D341Med (cell line): Measurements from ENCODE around the gene MOGAT1.

ENCODE experiments used
- DNase-seq: peaks from one replicate; pipeline ENCODE4 v3.0.0; 2012; ENCODE audit warnings: low spot score

The MOGAT1 gene, protein sequence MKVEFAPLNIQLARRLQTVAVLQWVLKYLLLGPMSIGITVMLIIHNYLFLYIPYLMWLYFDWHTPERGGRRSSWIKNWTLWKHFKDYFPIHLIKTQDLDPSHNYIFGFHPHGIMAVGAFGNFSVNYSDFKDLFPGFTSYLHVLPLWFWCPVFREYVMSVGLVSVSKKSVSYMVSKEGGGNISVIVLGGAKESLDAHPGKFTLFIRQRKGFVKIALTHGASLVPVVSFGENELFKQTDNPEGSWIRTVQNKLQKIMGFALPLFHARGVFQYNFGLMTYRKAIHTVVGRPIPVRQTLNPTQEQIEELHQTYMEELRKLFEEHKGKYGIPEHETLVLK

DNA sequence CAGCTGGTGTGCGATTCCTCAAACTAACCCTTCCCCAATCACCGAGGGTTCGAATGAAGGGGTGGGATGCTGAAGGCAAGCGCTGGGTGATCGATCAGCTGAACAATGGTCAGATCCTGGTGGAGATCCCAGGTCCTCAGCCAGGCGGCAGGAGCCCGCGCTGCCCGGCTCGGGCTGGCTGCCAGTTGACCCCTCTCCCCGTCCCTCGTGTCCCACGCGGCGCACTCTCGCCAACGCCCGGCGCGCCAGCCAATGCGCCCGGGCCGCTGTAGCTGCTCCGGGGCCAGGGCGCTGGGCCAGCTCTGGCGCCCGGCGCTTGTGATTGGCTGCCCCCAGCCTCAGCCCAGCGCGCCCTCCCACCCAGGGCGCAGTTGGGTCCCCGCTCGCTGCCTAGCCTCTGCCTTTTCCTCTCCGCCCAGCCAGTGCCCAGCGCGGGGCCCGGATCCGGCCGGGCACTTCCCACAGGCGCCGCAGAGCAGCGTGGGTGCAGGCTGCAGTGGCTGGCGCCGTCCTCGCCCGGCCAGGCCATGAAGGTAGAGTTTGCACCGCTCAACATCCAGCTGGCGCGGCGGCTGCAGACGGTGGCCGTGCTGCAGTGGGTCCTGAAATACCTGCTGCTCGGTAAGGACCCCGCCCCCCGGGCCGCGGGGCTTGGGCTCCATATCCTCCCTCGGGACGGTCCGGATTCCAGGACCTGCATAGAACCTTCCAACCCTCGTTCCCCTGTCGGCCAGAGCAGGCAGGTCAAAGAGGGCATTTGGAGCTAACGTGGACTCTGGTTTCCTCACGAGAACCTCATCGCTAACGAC is at the start of gene MOGAT1:
Gene MOGAT1 (plus strand): TSS at position 400 of the 809 bp plus-strand sequence. CDS start 128 bp downstream, at position 528.
- DNase-seq, result peak; percentile 64

DNA sequence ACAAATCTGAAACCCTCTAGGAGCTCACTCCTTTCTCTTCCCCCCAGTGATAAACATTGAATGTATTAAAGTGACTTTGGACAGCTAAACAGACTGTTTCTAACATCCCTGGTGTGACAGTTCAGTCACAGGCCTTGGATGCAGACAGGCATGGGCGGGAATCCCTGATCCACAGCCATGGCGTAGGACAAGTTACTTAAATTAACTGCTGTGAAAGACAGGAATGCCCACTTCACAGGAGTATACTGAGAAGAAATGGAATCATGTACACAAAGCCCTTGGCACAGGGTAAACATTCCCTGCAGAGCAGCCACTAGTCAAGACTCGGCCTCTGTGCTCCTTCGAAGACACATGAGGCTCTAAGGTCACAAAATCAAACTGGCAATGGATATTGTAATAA is 49.6 kb upstream of the MOGAT1 start:
- no peak for DNase-seq

DNA sequence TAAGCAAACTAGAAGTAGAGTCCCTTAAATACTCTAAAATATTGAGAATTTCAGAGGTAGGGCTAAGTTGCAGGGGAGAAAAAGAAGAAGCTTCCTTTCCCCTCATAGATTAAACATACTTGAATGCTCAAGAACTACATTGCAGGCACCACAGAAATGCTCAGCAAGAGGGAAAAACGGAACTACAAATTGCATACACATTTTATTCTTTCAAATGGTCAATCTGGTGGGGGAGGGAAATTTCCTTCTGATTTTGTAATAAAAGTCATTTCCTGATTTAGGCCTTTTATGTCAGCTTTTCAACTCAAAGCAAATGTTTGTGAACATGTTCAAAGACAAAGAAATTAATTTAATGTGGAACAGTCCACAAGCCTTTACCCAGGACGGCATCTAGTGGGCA is 48.5 kb upstream of the MOGAT1 start:
- DNase-seq, result no peak

DNA sequence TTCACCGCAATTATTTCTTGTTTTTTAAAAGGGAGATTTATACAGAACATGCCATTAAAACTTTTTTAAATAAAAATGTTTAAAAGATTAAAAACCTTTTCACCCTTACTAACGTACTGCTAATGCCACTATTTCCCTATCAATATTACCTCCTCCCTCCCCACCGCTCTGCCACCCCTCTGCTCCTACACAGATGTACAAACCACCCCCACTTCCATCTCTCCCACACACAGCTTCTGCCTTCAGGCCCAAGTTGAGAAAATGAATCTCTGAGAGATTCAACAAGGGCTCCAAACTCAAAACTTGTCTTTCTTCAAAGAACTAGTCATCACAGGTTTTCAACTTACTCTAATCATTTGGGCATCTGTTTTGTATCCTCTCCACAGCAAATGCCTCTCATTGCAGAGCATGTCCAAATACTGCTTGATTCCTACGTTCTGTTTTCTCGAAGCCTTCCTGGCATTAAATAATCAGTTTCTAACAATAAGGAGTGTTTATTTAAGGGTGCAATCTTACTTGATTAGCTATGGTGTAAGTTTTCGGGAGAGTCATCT is 47.6 kb upstream of the MOGAT1 start:
- DNase-seq, result no peak

DNA sequence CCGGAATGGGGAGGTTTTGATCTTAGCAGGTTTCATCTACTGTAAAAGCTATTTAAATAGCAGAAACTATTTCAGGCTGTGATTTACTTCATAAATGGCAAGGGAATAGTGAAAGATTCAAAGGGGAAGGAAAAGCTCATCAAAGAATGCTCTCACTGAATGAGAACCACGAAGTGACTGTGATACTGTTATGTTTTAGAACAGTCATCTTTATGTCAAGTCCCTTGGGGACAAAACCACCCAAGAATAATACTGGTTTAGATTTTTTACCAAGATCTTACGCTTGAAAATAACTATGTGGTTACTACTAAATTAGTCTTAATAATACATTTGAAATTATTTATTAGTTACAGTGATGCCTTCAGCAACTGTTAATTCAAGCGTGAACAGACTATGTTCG is 43.7 kb upstream of the MOGAT1 start:
- DNase-seq, result no peak

DNA sequence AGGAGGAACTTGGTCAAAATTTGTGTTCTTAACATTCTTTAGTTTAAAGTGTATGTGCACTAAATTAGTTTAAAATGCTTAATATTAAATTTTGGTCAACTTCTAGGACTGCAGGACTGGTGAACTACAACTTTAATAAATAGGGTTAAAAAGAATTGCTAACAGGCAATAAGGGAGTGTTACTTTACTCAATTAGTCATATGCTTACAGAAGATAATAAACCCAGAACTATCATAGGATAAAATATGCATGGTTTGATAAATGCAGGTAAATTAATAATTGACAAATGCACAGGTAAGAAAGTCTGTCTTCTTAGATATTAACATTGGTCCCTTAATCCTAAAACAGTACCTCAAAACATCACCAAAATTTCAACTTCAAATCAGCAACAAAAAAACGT is 36.2 kb upstream of the MOGAT1 start:
- DNase-seq, result no peak

DNA sequence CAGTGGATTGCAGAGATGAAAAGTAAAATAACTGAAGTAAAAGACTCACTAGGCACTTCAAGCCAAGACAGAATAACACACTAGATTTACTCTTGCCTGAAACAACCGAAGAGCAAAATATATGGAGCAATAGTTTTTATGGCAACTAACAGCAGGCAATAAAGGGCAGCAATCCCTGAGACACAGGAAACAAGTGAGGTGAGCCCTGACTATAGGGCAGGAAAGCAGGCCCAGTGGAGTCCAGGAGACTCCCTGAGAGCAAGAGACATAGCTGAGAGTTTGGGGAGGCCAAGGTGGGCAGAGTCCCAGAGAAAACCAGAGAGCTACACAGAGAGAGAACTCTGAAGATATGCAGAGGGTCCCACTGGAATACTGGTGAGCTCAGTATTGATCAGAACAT is 34.4 kb upstream of the MOGAT1 start:
- DNase-seq, result no peak

DNA sequence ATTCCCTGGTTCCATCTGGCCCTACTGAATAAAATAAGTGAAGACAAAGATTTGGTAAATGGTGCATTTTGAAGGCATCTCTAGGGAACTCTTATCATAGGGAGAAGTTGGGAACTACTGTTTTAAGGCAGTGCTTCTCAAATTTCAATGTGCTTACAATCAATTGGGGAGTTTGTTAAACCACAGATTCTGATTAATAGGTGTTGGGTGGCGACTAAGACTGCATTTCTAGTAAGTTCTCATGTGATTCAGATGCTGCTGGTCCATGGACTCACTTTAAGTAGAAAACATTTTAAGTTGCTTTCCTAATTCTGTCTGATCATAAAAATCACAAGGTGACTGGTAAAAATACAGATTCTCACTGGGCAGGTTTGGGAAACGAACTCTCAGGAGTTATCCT is 30.1 kb upstream of the MOGAT1 start:
- DNase-seq, result no peak

DNA sequence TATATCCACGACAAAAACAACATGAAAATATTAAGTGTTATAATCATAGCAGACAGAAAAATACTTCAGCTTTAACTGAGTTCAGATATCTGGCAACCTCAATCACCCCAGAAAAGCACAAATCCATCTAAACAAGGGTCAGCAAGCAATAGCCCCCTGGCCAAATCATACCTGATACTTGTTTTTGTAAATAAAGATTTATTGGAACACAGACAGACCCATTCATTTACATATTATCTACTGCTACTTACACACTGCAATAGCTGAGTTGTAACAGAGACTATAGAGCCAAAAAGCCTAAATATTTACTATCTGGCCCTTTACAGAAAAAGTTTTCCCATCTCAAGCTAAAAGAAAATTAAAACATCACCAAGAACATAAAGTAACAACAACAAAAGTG is 28.3 kb upstream of the MOGAT1 start:
- no peak for DNase-seq

DNA sequence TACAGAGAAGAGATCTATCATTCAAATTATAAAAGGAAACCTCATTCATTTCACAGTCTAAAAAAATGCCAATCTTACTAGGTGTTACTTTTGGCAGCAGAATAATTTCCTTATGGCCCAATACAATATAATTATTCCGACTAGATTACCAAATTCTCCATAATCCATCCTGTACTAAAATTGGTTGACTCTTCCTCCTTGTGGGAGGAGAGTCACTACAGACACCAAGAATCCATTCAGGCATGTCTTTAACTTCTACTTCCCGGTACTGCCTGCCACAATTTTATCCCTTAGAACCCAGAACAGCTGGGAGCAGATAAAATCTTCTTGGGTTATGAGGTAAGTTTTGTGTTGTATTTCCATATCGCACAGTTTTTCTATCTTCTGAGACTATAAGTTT is 25.4 kb upstream of the MOGAT1 start:
- no peak for DNase-seq

DNA sequence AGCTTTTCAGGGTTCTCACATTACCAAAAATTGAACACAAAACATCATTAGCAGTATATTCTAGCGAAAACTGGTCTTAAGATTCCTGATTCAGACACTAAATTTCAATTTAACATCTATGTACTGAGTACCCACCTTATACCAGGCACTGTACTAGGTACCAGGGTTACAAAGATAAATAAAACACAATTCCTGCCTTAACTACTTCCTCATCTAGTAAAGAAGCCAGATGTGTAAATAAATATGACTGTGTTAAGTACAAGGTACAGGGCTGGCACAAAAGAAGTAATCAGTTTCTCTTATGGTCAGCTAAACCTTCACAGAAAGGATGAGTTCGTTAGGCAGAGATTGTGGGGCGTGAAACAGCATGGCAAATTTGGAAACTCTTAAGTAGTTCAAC is 21.7 kb upstream of the MOGAT1 start:
- no peak for DNase-seq

DNA sequence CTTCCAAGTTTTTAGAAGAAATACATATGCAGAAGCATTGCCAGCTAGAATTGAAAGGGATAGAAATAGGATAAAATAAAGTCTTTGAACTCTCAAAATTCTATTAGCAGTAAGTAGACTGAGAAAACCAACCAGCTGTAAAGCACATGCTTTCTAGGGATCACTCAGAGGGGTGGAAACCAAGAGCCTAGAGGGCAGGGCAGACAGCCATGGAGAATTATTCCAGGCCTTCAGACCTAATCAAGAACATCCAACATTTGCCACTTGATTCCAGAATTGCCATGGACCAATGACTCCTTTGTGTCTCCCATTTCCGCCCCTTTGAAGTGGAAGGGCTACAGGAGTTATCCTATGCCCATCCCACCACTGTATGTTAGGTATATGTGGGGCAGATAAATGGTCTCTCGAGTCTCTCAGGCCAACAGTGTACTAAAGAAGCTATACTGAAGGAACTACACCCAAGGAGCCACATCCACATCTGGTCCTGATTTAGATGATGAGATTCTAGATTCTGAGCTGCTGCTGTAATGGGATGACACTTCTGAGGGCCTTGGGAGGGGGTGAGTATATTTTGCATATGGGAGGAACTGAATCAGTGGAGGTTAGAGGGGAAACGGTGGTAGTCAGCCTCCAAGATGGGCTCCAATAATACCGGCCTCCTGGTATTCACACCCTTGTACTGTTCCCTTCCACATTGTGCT is 19.6 kb upstream of the MOGAT1 start:
- DNase-seq, result no peak

DNA sequence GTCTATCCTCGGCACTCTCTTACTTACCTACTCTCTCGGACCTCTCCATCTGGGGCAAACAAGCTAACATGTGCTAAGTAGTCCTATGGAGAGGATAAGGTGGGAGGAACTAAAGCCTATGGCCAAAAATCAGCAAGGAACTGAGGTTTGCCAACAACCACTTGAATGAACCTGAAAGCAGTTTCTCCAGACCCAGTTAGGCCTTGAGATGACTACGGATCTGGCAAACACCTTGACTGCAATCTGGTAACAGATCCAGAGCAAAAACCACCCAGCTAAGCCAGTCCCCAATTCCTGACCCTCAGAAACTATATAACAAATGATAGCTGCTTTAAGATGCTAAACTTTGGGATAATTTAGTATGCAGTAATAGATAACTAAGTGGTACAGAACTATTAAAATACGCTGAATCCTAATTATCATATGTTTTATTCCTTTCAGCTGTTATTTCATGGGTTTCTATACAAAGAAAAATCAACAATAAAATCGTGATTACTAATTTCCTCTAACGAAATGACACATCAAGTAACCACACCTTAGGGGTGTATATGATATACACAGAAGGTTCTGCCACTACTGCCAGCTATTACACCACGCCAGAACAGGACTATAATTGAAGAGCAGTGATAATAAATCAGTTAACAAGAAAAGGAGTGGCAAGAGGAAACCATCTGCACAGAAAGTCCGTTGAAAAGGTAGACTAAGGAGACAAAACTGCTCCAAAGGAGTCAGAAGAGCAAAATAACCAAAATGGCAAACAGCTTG is 18.8 kb upstream of the MOGAT1 start:
- no peak for DNase-seq

DNA sequence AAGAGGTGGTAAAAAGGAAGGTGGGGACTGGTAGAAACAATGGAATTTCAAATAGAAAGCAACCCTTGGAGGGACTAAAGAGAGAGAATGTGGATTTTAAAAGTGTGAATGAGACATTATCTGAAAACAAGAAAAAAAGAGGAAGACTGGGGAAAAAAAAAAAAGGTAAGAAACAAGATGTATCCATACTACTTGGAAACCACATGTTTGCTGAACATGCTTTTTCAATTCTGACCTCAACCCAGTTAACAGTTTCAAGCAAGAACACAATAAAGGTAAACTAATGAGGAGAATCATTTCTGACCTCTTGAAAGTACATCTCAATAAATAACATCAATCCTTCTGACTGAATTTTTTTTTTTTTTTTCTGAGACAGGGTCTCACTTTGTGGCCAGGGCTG is 18.2 kb upstream of the MOGAT1 start:
- no peak for DNase-seq

DNA sequence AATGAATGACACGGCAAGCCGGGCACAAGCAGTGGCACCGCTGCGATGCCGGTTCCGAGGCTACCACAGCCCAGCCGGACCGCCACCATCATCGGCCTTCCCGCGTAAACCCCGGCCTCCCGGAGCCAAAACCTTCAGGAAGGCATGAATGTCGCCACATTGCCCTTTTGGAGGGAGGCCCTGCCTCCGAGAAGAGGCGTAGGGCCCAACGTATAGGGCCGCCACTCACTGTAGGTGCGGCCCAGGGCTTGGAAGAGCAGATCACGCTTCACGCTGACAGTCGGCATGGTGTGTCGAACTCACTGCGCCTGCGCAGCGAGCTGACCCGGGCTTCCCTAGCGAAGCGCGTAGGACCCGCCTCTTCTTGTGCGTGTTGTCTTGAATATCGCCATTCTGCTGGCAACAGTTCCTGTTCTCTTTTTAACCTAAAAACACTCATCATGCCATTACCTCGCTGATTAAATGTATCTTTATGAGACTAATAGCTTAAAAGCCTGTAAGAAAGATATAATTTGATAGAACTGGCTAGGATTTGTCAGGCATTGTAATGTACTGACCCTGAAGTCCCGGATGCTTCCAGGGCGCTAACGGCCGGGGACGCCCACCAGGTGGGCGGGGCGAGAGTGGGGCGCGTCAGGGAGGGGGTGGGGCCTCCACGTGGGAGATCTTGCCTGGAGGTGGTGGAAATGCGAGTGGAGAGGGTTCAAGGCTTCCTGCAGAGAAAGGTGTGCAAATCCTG is 15.5 kb upstream of the MOGAT1 start, which contains the start of gene FARSB:
Gene FARSB (minus strand): TSS at position 306 of the 739 bp plus-strand sequence. CDS start 19 bp downstream, at position 287.
- peak; percentile 94 for DNase-seq

DNA sequence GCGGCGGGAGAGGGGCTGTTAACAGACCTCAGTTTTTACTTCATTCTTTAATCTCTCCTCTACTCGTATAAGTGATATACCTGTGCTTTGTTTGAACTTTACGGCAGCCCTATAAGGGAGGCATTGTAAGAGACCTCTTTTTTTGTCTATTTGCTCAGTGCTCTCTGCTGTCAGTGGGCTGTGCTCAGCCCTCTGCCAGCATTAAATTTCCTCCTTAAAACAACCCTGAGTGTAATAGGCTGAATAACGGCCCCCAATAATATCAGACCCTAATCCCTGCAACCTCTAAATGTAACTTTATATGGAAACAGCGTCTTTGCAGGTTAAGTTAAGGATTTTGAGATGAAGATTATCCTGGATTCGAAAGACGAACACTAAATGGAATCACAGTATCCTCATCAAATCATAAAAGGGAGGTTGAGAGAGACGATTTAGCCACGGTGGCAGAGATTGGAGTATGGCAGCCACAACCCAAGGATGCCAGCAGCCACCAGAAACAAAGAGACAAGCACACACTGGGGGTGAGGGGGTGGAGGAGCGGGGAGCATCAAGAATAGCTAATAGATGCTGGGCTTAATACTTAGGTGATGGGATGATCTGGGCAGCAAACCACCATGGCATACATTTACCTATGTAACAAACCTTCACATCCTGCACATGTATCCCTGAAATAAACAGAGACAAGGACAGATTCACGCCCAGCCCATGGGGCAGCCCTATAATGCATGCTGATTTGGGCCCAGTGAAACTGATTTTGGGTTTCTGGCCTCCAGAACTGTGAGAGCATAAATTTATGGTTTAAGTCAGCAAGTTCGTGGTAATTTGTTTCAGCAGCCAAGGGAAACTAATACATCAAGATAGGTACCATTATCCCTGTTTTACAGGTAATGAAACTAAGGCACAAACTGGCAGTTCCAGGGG is 14.7 kb upstream of the MOGAT1 start:
- DNase-seq, result peak; percentile 30

DNA sequence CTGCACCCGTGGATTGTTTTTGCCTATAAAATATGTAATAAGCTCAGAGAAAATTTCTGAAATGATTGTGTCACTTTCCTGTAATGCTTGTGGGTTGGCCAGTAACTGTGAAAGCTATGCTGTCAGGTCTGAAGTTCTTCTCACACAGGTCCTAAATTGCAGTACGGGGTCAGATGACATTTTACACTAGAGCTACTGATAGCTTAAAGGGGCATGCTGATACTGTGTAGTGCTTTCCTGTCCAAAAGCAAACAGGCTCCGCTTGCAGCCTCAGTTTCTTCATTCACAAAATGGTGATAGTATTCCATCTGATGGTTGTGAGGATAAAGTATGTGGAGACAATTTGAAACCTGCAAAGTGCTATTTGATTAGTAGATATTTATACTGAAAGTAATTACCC is 8.0 kb upstream of the MOGAT1 start:
- DNase-seq, result no peak

DNA sequence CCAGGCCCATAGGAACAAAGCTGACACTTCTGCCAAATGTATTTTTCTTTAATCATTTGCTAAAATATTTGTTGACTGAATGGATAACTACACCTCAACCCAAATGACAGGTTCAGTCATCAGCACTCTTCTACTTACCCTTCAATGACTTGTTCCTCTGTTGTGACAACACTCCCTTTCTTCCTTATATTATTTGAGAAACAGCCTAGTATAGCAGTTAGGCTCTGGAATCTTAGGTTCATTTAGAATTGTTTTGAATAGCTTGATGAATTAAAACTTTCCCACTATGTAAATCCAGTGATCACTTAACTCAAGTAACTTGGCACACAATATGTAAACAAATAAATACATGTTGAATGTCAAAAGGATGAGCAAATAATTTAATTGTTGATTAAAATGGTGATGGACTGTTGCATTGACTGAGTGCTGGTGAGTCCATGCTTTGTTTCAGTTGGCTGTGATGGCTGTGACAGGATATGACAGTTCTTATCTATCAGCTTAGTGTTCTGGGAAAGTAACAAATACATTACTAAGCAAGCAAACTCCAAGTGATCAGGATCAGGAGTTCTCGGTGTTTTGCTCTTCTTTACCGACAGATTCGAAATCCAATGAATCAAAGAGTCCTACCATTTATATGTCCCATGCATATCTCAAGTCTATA is 2.8 kb upstream of the MOGAT1 start:
- DNase-seq, result no peak

DNA sequence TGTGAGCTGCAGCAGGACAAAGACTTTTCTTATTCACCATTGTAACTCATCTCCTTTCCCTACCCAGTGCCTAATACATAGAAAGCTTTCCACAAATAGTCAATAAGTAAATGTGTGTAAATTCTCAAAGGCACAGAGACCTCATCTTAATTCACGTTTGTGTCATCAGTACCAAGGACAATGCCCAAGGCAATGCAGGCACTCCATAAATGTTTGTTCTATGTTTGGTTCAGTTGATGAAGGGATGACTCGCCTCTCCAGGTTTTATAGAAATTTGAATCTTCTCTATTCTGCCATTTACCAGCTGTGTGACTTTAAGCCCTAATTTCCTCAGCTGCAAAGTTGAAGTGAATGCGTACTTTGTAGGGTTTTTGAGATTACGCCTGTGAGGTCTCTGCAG is 2.1 kb upstream of the MOGAT1 start:
- no peak for DNase-seq
